ENCODE measurements around the gene ANO3.
A peak's percentile ranks its signal among the peaks of the same experiment; 100 is the strongest.
"Not testable (repeated sequence)": the region's sequence is repeated elsewhere in the genome, so short reads cannot be mapped to it uniquely, and the experiment has no call there.

The ANO3 gene

DNA sequence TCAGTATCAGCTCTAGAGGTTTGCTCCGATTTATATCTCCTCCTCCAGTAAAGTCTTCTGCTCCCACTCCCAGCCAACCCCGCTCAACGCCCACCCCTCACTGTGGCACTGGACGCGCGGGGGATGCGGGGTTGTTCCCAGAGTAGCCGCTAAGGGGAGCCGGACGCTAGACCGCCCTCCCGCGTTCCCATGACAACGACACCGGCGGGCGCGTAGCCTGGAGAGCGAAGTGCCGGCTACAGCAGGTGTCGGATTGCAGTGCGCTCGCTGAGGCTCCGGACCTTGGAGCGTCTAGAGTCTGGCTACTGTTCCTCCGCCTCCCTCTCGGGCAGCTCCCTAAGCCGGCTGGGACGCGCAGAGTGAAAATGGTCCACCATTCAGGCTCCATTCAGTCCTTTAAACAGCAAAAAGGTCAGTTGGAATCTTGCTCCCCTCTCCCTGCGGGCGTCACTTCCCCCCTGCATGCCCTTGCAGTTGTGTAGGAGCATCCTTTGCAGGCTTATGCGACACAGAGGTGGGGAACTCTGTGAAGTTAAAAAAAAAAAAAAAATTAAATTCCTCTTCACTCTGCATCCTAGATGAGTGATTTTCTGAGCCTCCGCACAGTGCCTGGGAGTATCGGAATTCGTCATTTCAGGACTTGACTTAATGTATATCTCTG, at the start of gene ANO3:
Gene ANO3 (plus strand): TSS at position 220 of the 661 bp plus-strand sequence. CDS start 146 bp downstream, at position 366.
- DNase-seq: no peak

DNA sequence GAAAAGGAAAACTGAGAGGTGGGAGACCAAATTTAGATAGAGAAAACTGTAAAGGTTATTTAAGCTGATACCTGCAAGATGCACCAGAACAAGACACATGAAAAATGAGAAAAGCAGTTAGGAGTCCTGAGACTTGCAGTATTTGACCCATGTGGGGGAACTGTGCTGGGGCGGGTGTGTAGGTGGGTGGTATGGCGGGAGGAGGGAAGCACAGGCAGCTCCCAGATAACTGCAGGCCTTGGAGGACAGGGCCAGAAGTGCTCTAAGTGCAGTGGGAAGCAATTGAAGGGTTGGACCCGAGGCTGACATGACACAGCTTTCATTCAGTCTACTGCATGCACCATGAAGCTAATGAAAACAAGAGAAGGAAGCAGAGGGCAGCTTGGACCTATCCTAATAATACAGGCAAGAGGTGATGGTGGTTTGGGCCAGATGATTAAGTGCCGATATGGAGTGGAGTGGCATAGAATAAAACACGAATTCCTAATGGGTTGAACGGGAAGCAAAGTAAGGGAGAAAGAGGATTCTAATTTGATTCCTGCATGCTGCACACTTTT, 48.0 kb upstream of the ANO3 start:
- no peak for DNase-seq

DNA sequence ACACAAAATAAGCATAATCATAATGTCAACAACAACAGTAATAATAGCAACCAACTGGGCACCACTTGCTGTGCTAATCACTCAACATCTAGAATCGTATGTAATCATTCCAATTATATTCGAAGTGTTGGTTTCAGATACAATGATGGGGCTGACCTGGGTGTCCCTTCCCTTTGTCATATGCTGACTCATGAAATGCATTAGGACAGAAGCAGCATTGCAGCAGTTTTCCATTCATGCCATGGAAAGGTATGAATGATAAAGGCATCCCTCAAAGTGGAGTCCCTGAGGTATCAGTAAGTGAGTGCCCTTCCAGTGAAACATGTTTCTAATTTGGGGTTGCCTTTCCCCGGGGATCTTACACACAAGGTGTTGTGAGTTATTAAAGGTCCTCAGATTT, 46.3 kb upstream of the ANO3 start:
- DNase-seq: no peak

DNA sequence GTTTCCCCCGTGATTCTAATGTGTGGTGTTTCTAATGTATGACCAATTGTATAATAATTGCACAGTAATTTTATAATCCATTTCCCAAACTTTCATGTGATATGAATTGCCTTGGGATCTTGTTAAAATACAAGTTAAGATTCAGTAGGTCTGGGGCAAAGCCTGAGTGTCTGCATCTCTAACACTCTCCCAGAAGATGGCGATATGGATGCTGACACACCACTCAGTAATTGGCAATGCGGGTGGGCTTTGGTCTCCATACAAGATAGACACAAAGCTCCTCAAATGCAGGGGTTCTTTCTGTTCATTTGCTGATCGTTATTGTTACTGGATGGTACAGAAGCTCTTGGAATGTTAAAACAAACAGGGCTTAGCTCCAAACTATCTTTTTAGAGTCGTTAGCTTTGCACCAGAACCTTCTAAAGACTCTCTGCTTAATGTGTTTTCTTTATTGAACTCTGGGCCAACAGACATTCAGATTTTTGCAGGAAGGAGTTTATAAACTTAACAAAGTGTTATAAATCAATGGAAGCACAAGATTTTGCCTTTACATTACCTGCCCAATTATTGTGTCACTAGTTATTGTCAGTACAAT, 45.4 kb upstream of the ANO3 start:
- no peak for DNase-seq

DNA sequence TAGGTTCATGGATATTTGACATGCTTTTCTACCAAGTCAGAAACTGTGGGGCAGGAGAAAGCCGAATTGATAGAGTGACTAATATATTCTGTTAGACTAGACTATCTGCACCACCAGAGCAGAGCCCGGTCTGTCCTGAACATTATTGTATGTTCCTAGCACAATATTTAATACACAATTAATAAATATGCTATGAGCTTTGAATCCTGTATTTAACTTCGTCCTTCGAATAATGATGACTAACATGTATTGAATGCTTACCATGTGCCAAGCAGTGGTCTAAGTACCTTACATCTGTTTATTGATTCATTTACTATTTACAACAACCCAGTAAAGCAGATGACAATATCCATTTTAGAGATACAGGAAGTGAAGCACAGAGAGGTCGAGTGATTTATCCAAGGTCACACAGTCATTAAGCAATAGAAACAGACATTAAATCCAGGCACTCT, 44.8 kb upstream of the ANO3 start:
- DNase-seq: no peak

DNA sequence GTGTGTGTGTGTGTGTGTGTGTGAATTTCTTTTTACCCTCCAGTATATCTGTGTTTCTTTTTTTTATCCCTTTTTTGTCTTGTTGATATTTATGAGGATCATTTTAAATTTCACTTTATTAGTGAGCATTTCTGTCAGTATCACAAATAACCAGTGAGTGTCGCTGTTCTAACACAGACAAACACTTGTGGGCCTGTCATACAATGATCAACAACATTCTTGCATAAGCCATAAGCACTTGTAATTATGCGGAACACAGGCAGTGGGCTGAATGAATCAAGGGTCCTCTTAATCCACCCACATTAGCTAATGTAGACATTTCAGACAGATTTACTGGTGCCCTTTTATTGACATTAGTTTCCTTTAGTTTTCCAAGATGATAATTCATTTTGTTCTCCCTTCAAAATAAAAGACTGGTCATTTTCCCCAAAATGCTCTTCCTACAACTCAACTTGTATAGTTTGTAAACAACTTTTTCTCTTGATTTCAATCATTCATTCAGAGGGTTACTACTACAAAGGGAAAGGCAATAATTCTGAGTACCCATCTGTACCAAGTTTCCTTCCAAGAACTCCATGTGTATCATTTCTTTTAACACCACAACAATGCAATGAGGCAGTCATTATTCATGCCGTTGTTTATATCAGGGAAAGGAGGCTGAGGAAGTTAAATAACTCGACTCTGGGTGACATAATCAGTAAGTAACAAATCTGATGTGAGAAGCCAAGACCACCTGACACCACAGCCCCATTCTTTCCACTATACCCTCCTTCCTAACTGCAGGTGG, 34.5 kb upstream of the ANO3 start:
- DNase-seq: peak in 1 of 2 donors; percentile 2

DNA sequence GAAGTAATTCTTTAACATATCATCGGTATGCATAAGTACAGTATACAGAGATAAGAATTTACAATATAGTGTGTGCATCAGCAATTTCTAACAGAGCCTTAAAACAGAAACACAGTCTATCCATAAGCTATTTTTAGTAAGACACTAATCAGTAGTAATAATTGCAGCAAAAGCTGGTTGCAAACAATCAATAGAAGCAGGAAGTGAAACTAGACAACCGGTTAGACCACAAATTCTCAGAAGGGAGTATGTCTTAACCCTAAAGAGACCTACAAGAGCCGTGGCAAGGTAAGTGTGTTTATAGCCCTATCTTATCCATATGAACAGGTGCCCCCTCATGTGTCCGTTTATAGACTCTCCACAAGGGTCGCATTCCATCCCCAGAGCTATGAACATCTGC, 15.6 kb upstream of the ANO3 start:
- DNase-seq: not testable (repeated sequence)

DNA sequence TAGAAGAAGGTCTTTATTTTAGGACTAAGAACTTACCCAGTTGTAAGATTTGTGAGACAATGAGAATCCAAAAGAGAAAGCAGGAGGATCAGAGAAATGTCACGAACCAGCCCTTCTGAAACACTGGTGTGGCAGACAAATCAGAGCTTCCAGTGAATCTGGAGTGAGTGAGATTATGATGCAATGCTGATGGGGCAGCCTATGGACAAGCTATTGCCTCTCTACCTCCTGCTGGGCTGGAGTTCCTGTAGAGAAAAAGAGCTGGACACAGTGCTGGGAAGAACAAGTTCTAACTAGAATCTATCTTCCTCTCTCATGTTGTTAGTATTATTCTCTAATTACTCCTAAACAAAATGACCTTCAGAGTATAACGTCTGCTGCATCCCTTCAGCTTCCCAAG, 12.0 kb upstream of the ANO3 start:
- no peak for DNase-seq

DNA sequence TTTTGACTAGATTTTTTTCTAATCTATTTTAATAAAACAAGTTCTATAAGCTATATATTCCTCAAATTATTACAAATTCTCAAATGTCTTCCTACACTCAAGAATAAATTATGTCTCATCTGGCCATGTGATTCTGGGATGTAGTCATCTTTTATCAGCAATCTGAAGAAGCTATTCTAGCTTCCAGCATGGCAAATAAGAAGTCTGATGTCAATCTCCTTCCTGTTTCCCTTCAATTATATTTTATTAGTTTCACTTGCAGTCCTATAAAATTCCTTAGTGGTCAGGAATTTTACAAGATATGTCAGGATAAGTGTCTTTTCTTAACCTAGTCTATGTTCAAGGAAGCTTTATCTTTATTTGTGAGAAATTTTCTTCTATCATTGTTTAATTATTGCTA, 10.4 kb upstream of the ANO3 start:
- DNase-seq: no peak

DNA sequence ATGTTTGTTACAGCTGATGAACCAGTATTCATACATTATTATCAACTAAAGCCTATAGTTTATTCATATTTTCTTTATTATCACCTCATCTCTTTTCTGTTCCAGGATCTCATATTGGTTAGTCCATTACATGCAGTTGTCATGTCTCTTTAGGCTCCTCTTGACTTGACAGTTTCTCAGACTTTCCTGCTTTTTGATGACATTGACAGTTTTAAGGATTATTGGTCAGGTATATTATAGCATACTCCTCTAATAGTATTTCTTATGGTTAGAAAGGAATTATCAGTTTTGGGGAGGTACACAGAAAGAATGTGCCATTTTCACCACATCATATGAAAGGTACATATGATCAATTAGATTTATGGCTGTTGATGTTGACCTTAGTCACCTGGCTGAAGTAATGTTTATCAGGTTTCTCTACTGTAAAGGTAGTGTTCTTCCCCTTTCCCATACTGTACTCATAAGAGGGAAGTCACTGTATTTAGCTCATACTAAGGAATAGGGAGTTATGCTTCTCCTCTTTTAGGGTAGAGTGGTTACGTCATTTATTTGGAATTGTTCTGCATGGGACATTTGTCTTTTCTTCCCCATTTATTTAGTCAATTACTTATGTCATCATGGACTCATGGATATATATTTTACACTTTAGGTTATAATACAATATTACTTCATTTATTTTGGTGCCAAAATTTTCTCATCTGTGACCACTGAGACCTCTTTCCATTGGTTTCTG, 9.4 kb upstream of the ANO3 start:
- no peak for DNase-seq

DNA sequence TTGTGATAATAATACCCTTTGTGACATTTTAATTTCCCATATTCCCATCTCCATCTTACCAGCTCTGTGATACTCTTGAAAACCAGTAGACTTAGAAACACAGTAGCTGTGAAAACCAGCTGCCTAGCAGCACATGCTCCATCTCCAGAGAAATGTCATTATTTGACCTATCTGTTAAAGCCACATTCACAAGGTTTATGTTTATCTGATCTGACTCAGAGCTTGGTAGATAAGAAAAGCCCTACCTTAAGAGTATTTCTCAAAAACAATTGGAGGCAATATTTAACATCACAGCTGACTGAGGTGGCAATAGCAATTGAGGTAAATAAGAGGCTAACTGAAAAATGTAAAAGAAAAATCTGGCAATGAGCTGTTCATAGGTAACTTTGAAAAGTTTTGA, 8.1 kb upstream of the ANO3 start:
- no peak for DNase-seq

DNA sequence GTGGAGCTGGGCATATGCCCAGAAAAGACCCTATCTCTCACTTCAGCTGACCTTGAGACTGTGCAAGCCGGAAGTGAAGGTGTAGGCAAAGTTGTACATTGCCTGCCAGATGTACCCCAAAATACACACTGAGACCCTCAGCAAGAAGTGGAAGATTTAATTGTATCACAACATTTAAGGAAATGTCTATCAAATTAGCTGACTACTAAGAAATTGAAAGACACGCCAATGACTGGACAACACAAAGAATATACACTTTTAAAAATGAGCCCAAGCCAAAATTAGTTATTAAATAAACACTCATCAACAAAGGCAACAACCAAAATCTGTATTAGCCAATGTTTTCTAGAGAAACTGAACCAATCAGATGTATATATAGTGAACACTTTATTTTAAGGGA, 7.7 kb upstream of the ANO3 start:
- DNase-seq: no peak

DNA sequence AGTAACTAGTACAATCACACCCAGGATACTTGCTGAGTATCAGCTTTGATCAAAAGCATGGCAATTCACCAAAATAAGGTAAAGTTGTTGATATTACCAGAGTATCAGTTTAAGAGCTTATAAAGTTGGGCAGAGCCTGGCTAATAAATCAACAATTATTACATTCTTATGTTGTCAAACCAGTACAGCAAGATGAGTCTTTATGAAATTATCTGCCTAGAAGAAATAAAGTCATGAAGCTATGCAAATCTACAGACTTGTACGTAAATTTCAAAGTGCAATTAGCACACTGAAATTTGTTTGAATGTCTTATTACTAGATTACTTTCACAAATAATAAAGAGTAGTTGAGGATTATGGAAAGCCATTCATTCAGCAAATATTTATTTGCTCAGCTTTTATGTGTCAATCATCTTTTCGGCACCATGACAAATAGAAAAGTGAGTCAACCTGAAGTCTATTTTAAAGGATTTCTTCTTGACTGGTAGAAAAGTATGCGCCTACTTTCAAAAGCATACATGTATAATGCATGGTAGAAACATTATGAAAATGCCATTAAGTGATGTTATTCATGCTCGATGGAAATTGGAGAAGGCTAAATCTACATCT, 5.0 kb upstream of the ANO3 start:
- DNase-seq: no peak

DNA sequence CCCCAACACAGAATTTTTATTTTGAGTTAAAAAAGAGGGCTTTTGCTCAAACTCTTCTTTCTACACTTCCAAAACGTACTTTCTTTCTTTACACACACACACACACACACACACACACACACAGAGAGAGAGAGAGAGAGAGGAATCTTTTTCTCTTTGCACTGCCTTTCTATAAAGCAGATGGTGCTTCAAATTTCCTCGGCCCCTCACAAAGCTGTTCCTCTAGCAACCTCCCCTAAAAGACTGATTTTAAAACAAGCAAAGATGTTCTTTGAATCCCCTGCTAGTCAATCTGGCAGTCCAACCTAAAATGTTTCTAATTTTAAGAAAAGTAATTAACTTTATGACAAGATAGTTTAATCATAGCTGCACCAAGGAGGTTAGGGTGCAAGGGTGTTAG, 2.7 kb upstream of the ANO3 start:
- DNase-seq: no peak

DNA sequence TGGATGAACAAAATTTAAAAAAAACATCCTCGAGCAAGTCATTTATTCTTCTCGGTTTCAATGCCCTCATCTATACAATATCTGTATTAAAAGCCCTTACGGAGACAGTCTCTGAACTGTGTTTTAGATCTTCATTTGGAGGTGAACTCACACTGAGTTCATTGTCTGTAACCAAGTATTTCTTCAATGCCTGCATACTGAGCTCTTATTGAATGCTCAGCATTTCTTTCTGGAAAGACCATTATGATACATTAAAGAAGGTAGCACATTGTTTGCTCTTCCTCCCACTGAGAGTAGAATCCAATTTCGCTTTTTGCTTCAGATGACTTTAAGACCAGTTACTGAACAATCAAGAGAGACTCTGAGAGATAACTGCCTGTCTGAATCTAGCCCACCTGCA, 1.7 kb upstream of the ANO3 start:
- DNase-seq: no peak

DNA sequence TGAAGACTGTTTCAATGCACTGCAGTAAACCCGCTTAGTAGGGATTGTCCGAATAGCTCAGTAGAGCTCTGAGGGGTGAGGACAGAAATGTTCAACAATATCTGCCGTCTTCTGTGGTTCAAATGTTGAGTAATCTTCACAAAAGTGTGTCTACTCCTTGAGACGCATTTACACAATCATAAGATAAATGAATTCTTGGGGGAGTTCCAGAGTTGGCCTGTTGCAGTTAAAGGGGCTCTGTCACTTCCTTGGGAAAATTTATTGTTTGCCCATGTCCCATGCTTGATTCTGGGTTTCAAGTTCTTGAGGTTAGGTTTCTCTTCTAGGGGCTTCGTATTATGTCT, 614 bp downstream of the ANO3 start:
- no peak for DNase-seq

DNA sequence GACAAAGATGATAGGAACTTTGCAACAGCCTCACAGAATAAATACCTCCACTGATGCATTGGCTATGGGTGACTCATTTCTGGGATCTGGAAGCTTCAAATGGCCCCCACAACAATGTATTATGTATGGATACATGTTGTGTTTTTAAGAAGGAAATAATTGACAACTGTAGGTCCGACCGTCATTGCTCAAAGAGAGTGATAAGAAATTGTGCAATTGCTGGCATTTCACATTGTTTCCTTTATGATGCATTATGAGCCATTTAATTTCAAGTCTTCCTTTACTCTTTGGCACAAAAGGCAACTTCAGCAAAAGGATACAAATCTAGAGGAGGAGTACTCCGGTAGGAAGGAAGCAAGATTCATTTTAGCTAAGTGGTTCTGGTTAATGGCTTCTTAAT, 2.0 kb downstream of the ANO3 start:
- DNase-seq: no peak

DNA sequence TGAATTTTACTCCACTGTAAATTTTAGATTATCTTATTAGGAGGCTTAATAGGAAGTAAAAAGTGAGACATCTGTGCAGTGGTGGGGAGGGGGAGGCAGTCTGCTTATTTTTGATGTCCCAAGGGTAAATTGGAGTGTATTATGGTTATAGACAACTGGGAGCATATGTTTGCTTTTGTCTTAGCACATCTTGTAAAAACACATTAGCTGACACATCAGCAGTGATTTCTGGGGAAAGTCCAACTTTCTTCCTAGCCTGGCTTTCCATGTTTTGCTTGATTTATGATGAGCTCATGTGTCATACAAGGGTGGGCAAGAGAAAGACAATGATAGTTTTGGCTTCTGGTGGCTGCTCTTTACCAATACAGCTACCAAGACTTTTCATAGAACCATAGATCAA, 4.0 kb downstream of the ANO3 start:
- no peak for DNase-seq

DNA sequence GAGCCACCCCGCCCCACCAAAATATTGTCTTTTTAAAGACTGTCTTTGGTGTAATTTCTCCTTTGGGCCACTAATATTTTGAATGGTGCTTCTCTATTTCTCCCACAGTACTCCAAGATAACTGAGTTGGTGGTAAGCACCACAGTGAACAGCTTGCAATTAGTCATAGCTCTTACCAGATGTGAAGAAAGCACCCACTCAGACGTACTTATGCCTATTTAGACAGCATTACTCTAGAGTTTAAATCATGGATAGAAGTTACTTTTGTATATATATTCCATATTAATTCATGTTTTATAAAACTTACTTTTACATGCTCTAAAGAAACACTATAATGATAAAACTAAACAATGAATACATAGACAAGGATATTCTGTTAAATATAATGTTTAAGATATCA, 12.7 kb downstream of the ANO3 start:
- DNase-seq: no peak

DNA sequence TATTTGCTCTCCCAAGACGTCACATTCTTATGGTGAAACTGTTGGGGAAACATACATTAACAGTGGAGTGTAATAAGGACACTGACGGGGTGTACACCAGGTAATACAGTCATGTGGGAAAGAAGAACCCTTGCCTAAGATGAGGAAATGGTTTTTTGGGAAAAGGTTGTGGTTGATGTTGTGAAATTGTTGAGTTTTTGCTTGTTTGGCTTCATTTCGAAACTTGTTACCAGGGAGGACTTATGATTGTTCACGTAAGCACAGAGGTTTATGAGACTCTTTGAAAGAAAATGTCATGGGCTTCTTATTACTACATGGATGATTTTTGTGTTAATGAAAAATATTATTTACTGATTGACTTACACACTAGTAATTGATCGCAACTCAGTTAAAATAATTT, 16.8 kb downstream of the ANO3 start:
- no peak for DNase-seq

DNA sequence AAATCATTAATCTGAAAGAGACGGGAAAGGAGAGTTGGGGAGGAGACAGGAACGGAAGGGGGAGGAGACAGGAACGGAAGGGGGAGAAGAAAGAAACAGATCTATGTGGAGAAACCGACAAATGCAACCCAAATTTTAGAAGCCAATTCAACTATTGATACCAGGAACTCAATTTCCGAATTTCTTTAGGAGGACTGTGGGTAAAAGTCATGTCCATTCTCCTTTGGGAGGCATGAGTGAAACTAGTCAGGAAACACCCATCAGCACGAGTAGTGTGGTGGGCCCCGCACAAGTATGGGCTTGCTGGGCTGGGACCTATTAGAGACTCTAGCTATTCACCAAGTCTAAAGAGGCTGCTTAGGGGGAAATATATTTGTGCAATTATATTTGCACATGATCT, 18.1 kb downstream of the ANO3 start:
- no peak for DNase-seq

DNA sequence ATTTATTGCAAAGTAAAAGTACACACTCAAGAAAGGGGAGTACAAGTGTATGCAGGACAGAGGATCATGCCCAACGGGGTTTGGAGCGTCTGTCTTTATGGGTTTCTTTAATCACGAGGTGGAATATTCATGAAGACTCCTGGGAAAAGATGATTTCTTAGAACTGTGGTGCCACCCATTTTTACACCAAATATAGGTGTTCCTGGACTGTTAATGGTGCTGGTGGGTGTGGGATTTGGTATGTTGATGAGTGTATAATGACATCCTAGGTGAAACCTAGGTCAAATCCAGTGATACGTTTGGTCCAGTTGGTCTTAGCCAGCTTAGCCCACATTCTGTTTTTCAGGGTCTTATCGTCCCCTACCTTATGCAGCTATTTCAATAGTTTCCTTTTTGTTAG, 21.1 kb downstream of the ANO3 start:
- DNase-seq: no peak

DNA sequence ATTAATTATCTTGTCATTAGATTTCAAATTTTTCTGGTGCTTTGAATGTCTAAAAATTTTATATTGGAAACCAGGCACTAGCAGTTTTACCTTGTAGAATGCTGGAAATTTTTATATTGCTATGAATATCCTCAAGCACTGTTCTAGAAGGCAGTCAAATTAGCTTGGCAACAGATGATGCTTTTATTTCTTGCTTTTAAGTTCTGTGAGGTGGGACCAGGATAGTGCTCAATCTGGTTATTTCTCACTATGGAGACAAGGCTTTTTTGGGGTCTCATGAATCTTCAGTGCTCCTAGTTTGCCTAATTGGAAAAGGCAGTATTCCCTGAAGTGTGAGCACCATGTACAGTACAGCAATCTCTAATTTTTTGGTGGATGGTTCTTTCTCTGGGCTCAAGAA, 27.1 kb downstream of the ANO3 start:
- DNase-seq: no peak
